ENCODE measurements around the gene AARS1.
"Not testable (repeated sequence)": the region's sequence is repeated elsewhere in the genome, so short reads cannot be mapped to it uniquely, and the experiment has no call there.

Gene AARS1

GRCh38 chr16:70289229-70290094 lies at the start of gene AARS1:
AARS1 (minus strand) TSS chr16:70289506; CDS start chr16:70282763, 6,743 bp downstream.
- DNase-seq (ENCODE audit: low spot score): peak; percentile 93

- DNase-seq (ENCODE audit: low spot score): no peak
Measured at GRCh38 chr16:70337814-70338213, 48.5 kb upstream of the AARS1 start.

- DNase-seq (ENCODE audit: low spot score): not testable (repeated sequence)
Measured at GRCh38 chr16:70332728-70333127, 43.4 kb upstream of the AARS1 start.

GRCh38 chr16:70331588-70332358 lies 42.5 kb upstream of the AARS1 start:
- no peak for DNase-seq (ENCODE audit: low spot score)

GRCh38 chr16:70331091-70331490 lies 41.8 kb upstream of the AARS1 start:
- no peak for DNase-seq (ENCODE audit: low spot score)

GRCh38 chr16:70324998-70325747 lies 35.9 kb upstream of the AARS1 start:
- DNase-seq (ENCODE audit: low spot score): no peak

- DNase-seq (ENCODE audit: low spot score): no peak
Measured at GRCh38 chr16:70320121-70320520, 30.8 kb upstream of the AARS1 start.

- not testable (repeated sequence) for DNase-seq (ENCODE audit: low spot score)
Measured at GRCh38 chr16:70307726-70308125, 18.4 kb upstream of the AARS1 start.

GRCh38 chr16:70306880-70307279 lies 17.6 kb upstream of the AARS1 start:
- DNase-seq (ENCODE audit: low spot score): no peak

- DNase-seq (ENCODE audit: low spot score): no peak
Measured at GRCh38 chr16:70304892-70305448, 15.7 kb upstream of the AARS1 start.

- DNase-seq (ENCODE audit: low spot score): no peak
Measured at GRCh38 chr16:70302745-70303144, 13.4 kb upstream of the AARS1 start.

- DNase-seq (ENCODE audit: low spot score): no peak
Measured at GRCh38 chr16:70301121-70301520, 11.8 kb upstream of the AARS1 start.

- no peak for DNase-seq (ENCODE audit: low spot score)
Measured at GRCh38 chr16:70298988-70299938, 10.0 kb upstream of the AARS1 start, which contains the start of gene DDX19B. DDX19B (plus strand) TSS chr16:70299186; CDS start chr16:70299298, 112 bp downstream.

- DNase-seq (ENCODE audit: low spot score): no peak
Measured at GRCh38 chr16:70295634-70296033, 6.3 kb upstream of the AARS1 start.

GRCh38 chr16:70294385-70295025 lies 5.2 kb upstream of the AARS1 start:
- DNase-seq (ENCODE audit: low spot score): no peak

GRCh38 chr16:70292148-70292547 lies 2.8 kb upstream of the AARS1 start:
- not testable (repeated sequence) for DNase-seq (ENCODE audit: low spot score)

GRCh38 chr16:70290949-70291519 lies 1.7 kb upstream of the AARS1 start:
- no peak for DNase-seq (ENCODE audit: low spot score)

- DNase-seq (ENCODE audit: low spot score): not testable (repeated sequence)
Measured at GRCh38 chr16:70287304-70287971, 1.9 kb downstream of the AARS1 start.

- no peak for DNase-seq (ENCODE audit: low spot score)
Measured at GRCh38 chr16:70276392-70276791, 12.9 kb downstream of the AARS1 start.

All from COLO829 (cell line).